ENCODE results near the gene NMS. TPM values are rescaled to one million over a fixed set of nuclear protein-coding genes. Genes with fewer than 3 reads are reported as not detected.

Gene NMS
- polyA plus RNA-seq, 1 donor from 2014 or later = not detected

GRCh38 chr2:100527440-100528015 is 57.2 kb downstream of the NMS start:
- H3K27me3 ChIP-seq (ENCODE audit: insufficient read depth, low read depth, low read length) = no peaks in the 10 kb centered on the region
- H2AFZ ChIP-seq (ENCODE audit: low read depth, low read length) = no peak overlapping the region
- TF ChIP-seq RAD21 (conservative IDR thresholded peaks at IDR 0.05) = no peak
- TF ChIP-seq EZH2 (IDR thresholded peaks at IDR 0.05; ENCODE audit: borderline replicate concordance, insufficient read depth, low read length, poor library complexity, severe bottlenecking) = no peak
- TF ChIP-seq MXI1 (conservative IDR thresholded peaks at IDR 0.05; ENCODE audit: poor library complexity, severe bottlenecking) = no peak
- TF ChIP-seq POLR2AphosphoS5 (IDR thresholded peaks at IDR 0.05) = no peak
- TF ChIP-seq SMC3 (conservative IDR thresholded peaks at IDR 0.05; ENCODE audit: poor library complexity) = no peak
- TF ChIP-seq REST (IDR thresholded peaks at IDR 0.05; ENCODE audit: borderline replicate concordance) = no peak
- no peak for TF ChIP-seq CTCF (IDR thresholded peaks at IDR 0.05; ENCODE audit: poor library complexity, severe bottlenecking)
- TF ChIP-seq EP300 (conservative IDR thresholded peaks at IDR 0.05; ENCODE audit: poor library complexity, severe bottlenecking) = no peak
- no peak for TF ChIP-seq TAF1 (IDR thresholded peaks at IDR 0.05; ENCODE audit: low read depth)
- H3K9me2 ChIP-seq (ENCODE audit: insufficient read depth, low read length) = no peaks in the 10 kb centered on the region
- no peaks in the 10 kb centered on the region for H3F3A ChIP-seq (ENCODE audit: insufficient read depth, low read length, poor library complexity, severe bottlenecking)
- no peaks in the 10 kb centered on the region for H4K20me1 ChIP-seq (ENCODE audit: insufficient read depth)
- no peaks in the 10 kb centered on the region for H3K36me3 ChIP-seq (ENCODE audit: insufficient read depth, low read length)
- no peaks in the 10 kb centered on the region for H3K79me2 ChIP-seq (replicated peaks; ENCODE audit: insufficient read depth, low read length)
- no peak overlapping the region for H3K4me2 ChIP-seq (ENCODE audit: low read length)
- no peak overlapping the region for H3K4me3 ChIP-seq (ENCODE audit: low read length)
- H3K27ac ChIP-seq (ENCODE audit: low read length) = no peak overlapping the region
- H3K9me3 ChIP-seq (ENCODE audit: low read length) = no peaks in the 10 kb centered on the region
- no peak overlapping the region for H3K9ac ChIP-seq (ENCODE audit: low read length)

DNA sequence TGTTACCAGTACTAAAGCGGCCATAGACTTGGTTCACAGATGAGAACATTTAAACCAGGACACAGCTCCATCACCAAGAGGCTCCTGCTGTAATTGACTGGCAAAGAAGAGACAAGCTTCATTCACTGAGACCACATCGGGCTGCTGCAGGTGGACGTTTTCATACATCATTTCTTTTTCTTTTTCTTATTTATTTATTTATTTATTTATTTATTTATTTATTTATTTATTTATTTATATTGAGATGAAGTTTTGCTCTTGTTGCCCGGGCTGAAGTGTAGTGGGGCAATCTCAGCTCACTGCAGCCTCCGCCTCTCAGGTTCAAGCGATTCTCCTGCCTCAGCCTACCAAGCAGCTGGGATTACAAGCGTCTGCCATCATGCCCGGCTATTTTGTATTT is 58.9 kb downstream of the NMS start:
- no peak overlapping the region for H3K4me3 ChIP-seq (ENCODE audit: low read length)
- no peak overlapping the region for H3K4me2 ChIP-seq (ENCODE audit: low read length)
- no peaks in the 10 kb centered on the region for H3K36me3 ChIP-seq (ENCODE audit: insufficient read depth, low read length)
- no peaks in the 10 kb centered on the region for H3K27me3 ChIP-seq (ENCODE audit: insufficient read depth, low read depth, low read length)
- no peaks in the 10 kb centered on the region for H4K20me1 ChIP-seq (ENCODE audit: insufficient read depth)
- no peaks in the 10 kb centered on the region for H3K79me2 ChIP-seq (replicated peaks; ENCODE audit: insufficient read depth, low read length)
- no peaks in the 10 kb centered on the region for H3K9me3 ChIP-seq (ENCODE audit: low read length)
- TF ChIP-seq EP300 (conservative IDR thresholded peaks at IDR 0.05; ENCODE audit: poor library complexity, severe bottlenecking) (no peak), REST (IDR thresholded peaks at IDR 0.05; ENCODE audit: borderline replicate concordance) (no peak), CTCF (IDR thresholded peaks at IDR 0.05; ENCODE audit: poor library complexity, severe bottlenecking) (no peak), EZH2 (IDR thresholded peaks at IDR 0.05; ENCODE audit: borderline replicate concordance, insufficient read depth, low read length, poor library complexity, severe bottlenecking) (no peak), SMC3 (conservative IDR thresholded peaks at IDR 0.05; ENCODE audit: poor library complexity) (no peak), MXI1 (conservative IDR thresholded peaks at IDR 0.05; ENCODE audit: poor library complexity, severe bottlenecking) (no peak)
- no peaks in the 10 kb centered on the region for H3F3A ChIP-seq (ENCODE audit: insufficient read depth, low read length, poor library complexity, severe bottlenecking)
- H2AFZ ChIP-seq (ENCODE audit: low read depth, low read length) = no peak overlapping the region
- H3K9me2 ChIP-seq (ENCODE audit: insufficient read depth, low read length) = no peaks in the 10 kb centered on the region
- no peak overlapping the region for H3K27ac ChIP-seq (ENCODE audit: low read length)
- no peak overlapping the region for H3K9ac ChIP-seq (ENCODE audit: low read length)
